Body of pancreas (tissue), 4 donors: Measurements from ENCODE around the gene DESI2. TPM values are rescaled to one million over a fixed set of nuclear protein-coding genes. Genes with fewer than 3 reads are reported as not detected.
"Not testable (repeated sequence)": the region's sequence is repeated elsewhere in the genome, so short reads cannot be mapped to it uniquely, and the experiment has no call there.

Experiments used
- ATAC-seq: fragments of 150-250 bp; one replicate; pipeline ENCODE4 v1.9.1; 2016
- DNase-seq, 4 donors: peaks; one replicate each; pipeline ENCODE4 v3.0.0-alpha.2; 2019
- H3K27ac ChIP-seq, 4 donors: fragments of 200-600 bp; sonication (generic); 1 replicate in 3 of 4; 2 replicates in 1 of 4; pipeline versions ENCODE4 v1.5.1 to v1.6.1; 2016 to 2019; ENCODE audit warnings: mild to moderate bottlenecking in 1 of 4, mixed read lengths in 1 of 4, moderate library complexity in 1 of 4
- H3K27me3 ChIP-seq, 2 donors: fragments of 200-600 bp; sonication (generic); one replicate each; pipeline ENCODE4 v1.6.0; 2016; ENCODE audit warnings: mild to moderate bottlenecking in 1 of 2
- H3K36me3 ChIP-seq, 2 donors: fragments of 200-600 bp; sonication (generic); replicated peaks in 1 of 2; 2 replicates each; pipeline ENCODE4 v1.5.1; 2016; ENCODE audit warnings: low read depth in 2 of 2; ENCODE audit not compliant: insufficient read depth in 1 of 2
- H3K4me1 ChIP-seq: fragments of 200-600 bp; sonication (generic); one replicate; pipeline ENCODE4 v1.6.0; 2016
- H3K4me3 ChIP-seq, 2 donors: fragments of 200-600 bp; sonication (generic); 1 replicate in 1 of 2; 2 replicates in 1 of 2; pipeline ENCODE4 v1.5.1; 2016 to 2019
- H3K9me3 ChIP-seq, 3 donors: fragments of 200-600 bp; sonication (generic); 1 replicate in 2 of 3; 2 replicates in 1 of 3; pipeline ENCODE4 v1.5.1; 2016
- CTCF ChIP-seq, 7 experiments: fragments of 450-650 bp in 4 of 7; fragments of 200-600 bp in 3 of 7; sonication (generic) in 3 of 7; IDR thresholded peaks; one replicate each; pipeline ENCODE4 v1.5.1; 2016 to 2019; ENCODE audit warnings: antibody characterized with exemption in 7 of 7
- POLR2A ChIP-seq, 3 donors: fragments of 450-650 bp; IDR thresholded peaks; one replicate each; pipeline ENCODE4 v1.6.1; 2016; ENCODE audit warnings: antibody characterized with exemption in 3 of 3, mild to moderate bottlenecking in 2 of 3
- WGBS, 2 donors: methylation state at CpG; one replicate each; pipeline ENCODE4 v1.1.5; 2017; 5-methylcytosine and 5-hydroxymethylcytosine counted together
- intact Hi-C: fragments of 100-400 bp; cut with DNase I; formaldehyde crosslinking; loops from one replicate; pipeline ENCODE4 v1.15.1; 2023
- total RNA-seq, 2 donors: library from RNA; depleted of rRNA; stranded (reverse); fragments of >200 nt; gene quantifications; one replicate each; pipeline ENCODE4 v1.1.0, GENCODE V29; 2016

The DESI2 gene
- total RNA-seq, 2 donors from 2014 or later = 14.5 TPM

- Histone ChIP-seq H3K36me3 (no peaks in the 10 kb centered on the region), H3K9me3 (no peaks in the 10 kb centered on the region), H3K4me1 (peaks cover 7% of the 10 kb centered on the region), H3K4me3 (no peak overlapping the region), H3K27ac (no peak overlapping the region), H3K27me3 (no peaks in the 10 kb centered on the region)
- intact Hi-C loops = no loop called here
- TF ChIP-seq POLR2A (IDR thresholded peaks at IDR 0.05) = no peak
- no peak for TF ChIP-seq CTCF (IDR thresholded peaks at IDR 0.05)
- no peak for ATAC-seq
- DNase-seq = no peak
- WGBS, 2 donors = 79 to 88% methylated on average over 4 of the region's 4 CpGs
These were observed 12.9 kb downstream of the DESI2 start for GRCh38 chr1:244665771-244666217.

GRCh38 chr1:244666672-244667418 is 13.9 kb downstream of the DESI2 start:
- DNase-seq, H3K4me1 ChIP-seq, H3K9me3 ChIP-seq, H3K4me3 ChIP-seq, H3K36me3 ChIP-seq, H3K27ac ChIP-seq, intact Hi-C loops, ATAC-seq, H3K27me3 ChIP-seq: not testable (repeated sequence)
- 78 to 88% methylated on average over 6 of the region's 6 CpGs for WGBS, 2 donors

GRCh38 chr1:244667797-244668196 is 14.9 kb downstream of the DESI2 start:
- Histone ChIP-seq H3K4me1 (peaks cover 3% of the 10 kb centered on the region), H3K4me3 (no peak overlapping the region), H3K27ac (no peak overlapping the region), H3K27me3 (no peaks in the 10 kb centered on the region), H3K9me3 (no peaks in the 10 kb centered on the region), H3K36me3 (no peaks in the 10 kb centered on the region)
- WGBS, 2 donors = 96 to 97% methylated on average over 2 of the region's 2 CpGs
- ATAC-seq (no peak), DNase-seq (no peak)
- intact Hi-C loops = no loop called here
- TF ChIP-seq POLR2A (IDR thresholded peaks at IDR 0.05) (no peak), CTCF (IDR thresholded peaks at IDR 0.05) (no peak)

GRCh38 chr1:244672946-244673682 is 20.2 kb downstream of the DESI2 start:
- Histone ChIP-seq H3K4me1 (peaks cover 9% of the 10 kb centered on the region), H3K36me3 (no peaks in the 10 kb centered on the region), H3K4me3 (no peak overlapping the region), H3K27me3 (no peaks in the 10 kb centered on the region), H3K27ac (peak overlapping the region in 1 of 4 donors; percentile 11), H3K9me3 (no peaks in the 10 kb centered on the region)
- 44 to 48% methylated on average over 4 of the region's 4 CpGs for WGBS, 2 donors
- DNase-seq (peak in 1 of 4 donors; percentile 28), ATAC-seq (no peak)
- intact Hi-C loops = no loop called here
- TF ChIP-seq POLR2A (IDR thresholded peaks at IDR 0.05) (no peak), CTCF (IDR thresholded peaks at IDR 0.05) (no peak)

GRCh38 chr1:244674446-244674845 is 21.5 kb downstream of the DESI2 start:
- H3K27ac ChIP-seq = no peak overlapping the region
- H3K9me3 ChIP-seq = no peaks in the 10 kb centered on the region
- H3K4me1 ChIP-seq = peaks cover 9% of the 10 kb centered on the region
- intact Hi-C loops = no loop called here
- no peaks in the 10 kb centered on the region for H3K36me3 ChIP-seq
- DNase-seq = no peak
- no peak for ATAC-seq
- no peaks in the 10 kb centered on the region for H3K27me3 ChIP-seq
- no peak for TF ChIP-seq CTCF (IDR thresholded peaks at IDR 0.05)
- TF ChIP-seq POLR2A (IDR thresholded peaks at IDR 0.05) = no peak
- no peak overlapping the region for H3K4me3 ChIP-seq
- 70 to 71% methylated on average over 4 of the region's 4 CpGs for WGBS, 2 donors
